ENCODE measurements around the gene ALK.
"Not testable (repeated sequence)": the region's sequence is repeated elsewhere in the genome, so short reads cannot be mapped to it uniquely, and the experiment has no call there.

Gene ALK

GRCh38 chr2:29837925-29838324, 83.5 kb downstream of the ALK start:
- no peak for DNase-seq

GRCh38 chr2:29834624-29835023, 86.8 kb downstream of the ALK start:
- no peak for DNase-seq

GRCh38 chr2:29834036-29834540, 87.3 kb downstream of the ALK start:
- no peak for DNase-seq

GRCh38 chr2:29831560-29831959, 89.8 kb downstream of the ALK start:
- no peak for DNase-seq

GRCh38 chr2:29829841-29830240, 91.5 kb downstream of the ALK start:
- DNase-seq: no peak

GRCh38 chr2:29824145-29824544, 97.2 kb downstream of the ALK start:
- DNase-seq: not testable (repeated sequence)

GRCh38 chr2:29821591-29821990, 99.8 kb downstream of the ALK start:
- no peak for DNase-seq

GRCh38 chr2:29819570-29819969, 101.8 kb downstream of the ALK start:
- DNase-seq: no peak

- DNase-seq: no peak
Observed at GRCh38 chr2:29817801-29818680, 103.3 kb downstream of the ALK start.

GRCh38 chr2:29817299-29817698, 104.1 kb downstream of the ALK start:
- no peak for DNase-seq

GRCh38 chr2:29816651-29817050, 104.7 kb downstream of the ALK start:
- DNase-seq: no peak

GRCh38 chr2:29811378-29811777, 110.0 kb downstream of the ALK start:
- no peak for DNase-seq

- DNase-seq: no peak
Observed at GRCh38 chr2:29810956-29811355, 110.4 kb downstream of the ALK start.

- no peak for DNase-seq
Observed at GRCh38 chr2:29808321-29808720, 113.1 kb downstream of the ALK start.

- no peak for DNase-seq
Observed at GRCh38 chr2:29807082-29807481, 114.3 kb downstream of the ALK start.

GRCh38 chr2:29806461-29806860, 114.9 kb downstream of the ALK start:
- DNase-seq: no peak

- no peak for DNase-seq
Observed at GRCh38 chr2:29804671-29805070, 116.7 kb downstream of the ALK start.

- DNase-seq: no peak
Observed at GRCh38 chr2:29803537-29803936, 117.8 kb downstream of the ALK start.

- DNase-seq: no peak
Observed at GRCh38 chr2:29802986-29803385, 118.4 kb downstream of the ALK start.

- DNase-seq: no peak
Observed at GRCh38 chr2:29799628-29800027, 121.8 kb downstream of the ALK start.

- DNase-seq: no peak
Observed at GRCh38 chr2:29797916-29798315, 123.5 kb downstream of the ALK start.

GRCh38 chr2:29796446-29796845, 124.9 kb downstream of the ALK start:
- DNase-seq: no peak

GRCh38 chr2:29789911-29790485, 131.4 kb downstream of the ALK start:
- no peak for DNase-seq

Measured in 8988T (cell line).